ENCODE data around the gene NSD2. TPM values are rescaled to one million over a fixed set of nuclear protein-coding genes. Genes with fewer than 3 reads are reported as not detected.

The NSD2 gene
- total RNA-seq, 2 donors from 2014 or later = 18.8 to 35.4 TPM

DNA sequence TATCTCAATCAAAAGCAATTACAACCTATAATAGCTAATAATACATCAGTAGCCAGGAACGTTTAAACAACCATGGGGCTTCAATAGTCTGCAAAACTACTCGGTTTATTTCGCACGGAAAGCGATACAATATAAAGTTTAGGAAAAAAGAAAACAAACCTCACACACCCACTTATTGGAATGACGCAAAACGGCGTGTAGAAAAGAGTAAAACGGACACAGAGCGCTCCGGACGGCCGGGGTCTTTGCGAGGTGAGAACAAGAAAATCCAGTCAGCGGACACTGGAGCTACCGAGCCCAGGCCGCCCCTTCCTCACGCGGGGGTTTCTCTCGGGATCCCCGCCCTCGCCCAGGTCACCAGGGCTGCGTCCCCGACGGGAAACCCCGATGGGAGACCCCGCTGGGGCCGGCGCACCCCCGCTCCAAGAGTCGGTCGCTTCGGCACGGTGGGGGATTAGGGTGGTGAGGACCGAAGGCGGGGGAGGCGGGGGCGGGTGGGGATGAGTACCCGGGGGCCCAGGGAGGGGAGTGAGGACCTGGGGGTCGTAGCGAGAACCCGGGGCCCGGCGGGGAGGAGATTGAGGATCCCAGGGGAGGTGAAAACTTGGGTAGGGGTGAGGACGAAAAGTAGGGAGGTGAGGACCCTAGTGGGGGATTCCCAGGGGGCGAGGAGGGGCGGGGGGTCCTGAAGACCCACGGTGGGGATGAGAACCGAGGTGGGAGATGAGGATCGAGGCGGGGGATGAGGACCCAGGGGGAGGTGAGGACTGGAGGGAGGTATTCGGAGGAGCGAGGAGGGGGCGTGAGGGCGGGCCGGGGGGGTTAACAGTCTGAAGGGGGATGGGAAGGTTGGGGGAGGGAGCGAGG, 136.8 kb downstream of the NSD2 start:
- Histone ChIP-seq H3K4me3 (peak overlapping the region; percentile 92), H3K36me3 (peaks cover 3% of the 10 kb centered on the region), H3K27me3 (replicated peaks; ENCODE audit: insufficient read depth) (no peaks in the 10 kb centered on the region), H3K4me1 (ENCODE audit: control insufficient read depth in 1 of 2, low read depth in 2 of 2) (peaks cover 14 to 19% of the 10 kb centered on the region in 2 donors), H3K9me3 (no peaks in the 10 kb centered on the region), H3K27ac (no peak overlapping the region)
- TF ChIP-seq, protein P1, sequence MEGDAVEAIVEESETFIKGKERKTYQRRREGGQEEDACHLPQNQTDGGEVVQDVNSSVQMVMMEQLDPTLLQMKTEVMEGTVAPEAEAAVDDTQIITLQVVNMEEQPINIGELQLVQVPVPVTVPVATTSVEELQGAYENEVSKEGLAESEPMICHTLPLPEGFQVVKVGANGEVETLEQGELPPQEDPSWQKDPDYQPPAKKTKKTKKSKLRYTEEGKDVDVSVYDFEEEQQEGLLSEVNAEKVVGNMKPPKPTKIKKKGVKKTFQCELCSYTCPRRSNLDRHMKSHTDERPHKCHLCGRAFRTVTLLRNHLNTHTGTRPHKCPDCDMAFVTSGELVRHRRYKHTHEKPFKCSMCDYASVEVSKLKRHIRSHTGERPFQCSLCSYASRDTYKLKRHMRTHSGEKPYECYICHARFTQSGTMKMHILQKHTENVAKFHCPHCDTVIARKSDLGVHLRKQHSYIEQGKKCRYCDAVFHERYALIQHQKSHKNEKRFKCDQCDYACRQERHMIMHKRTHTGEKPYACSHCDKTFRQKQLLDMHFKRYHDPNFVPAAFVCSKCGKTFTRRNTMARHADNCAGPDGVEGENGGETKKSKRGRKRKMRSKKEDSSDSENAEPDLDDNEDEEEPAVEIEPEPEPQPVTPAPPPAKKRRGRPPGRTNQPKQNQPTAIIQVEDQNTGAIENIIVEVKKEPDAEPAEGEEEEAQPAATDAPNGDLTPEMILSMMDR (IDR thresholded peaks at IDR 0.05) = no peak
- DNase-seq (ENCODE audit: low spot score) = no peak
- no peak for ATAC-seq (ENCODE audit: insufficient number of reproducible peaks, low FRiP score, low read depth)

DNA sequence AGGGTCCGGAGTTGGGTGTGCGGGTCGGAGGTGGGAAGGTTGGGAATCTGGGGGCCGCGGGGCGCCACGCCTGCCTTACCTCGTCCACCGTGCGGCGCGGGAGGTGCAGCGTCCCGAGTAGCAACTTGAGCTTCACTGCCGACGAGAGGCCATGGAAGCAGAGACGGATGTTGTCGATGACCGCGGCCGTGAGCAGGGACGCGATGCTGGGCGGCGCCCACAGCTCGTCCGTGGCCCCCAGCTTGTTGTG, 137.4 kb downstream of the NSD2 start:
- peak overlapping the region; percentile 90 to 99 for H3K27ac ChIP-seq
- H3K9me3 ChIP-seq = no peaks in the 10 kb centered on the region
- ATAC-seq (ENCODE audit: insufficient number of reproducible peaks, low FRiP score, low read depth) = no peak
- H3K27me3 ChIP-seq (replicated peaks; ENCODE audit: insufficient read depth) = no peaks in the 10 kb centered on the region
- DNase-seq (ENCODE audit: low spot score) = no peak
- peak overlapping the region; percentile 92 for H3K4me3 ChIP-seq
- peaks cover under 1% of the 10 kb centered on the region for H3K36me3 ChIP-seq
- peaks cover 14 to 19% of the 10 kb centered on the region in 2 donors for H3K4me1 ChIP-seq (ENCODE audit: control insufficient read depth in 1 of 2, low read depth in 2 of 2)
- TF ChIP-seq, protein P1 (IDR thresholded peaks at IDR 0.05) = no peak

DNA sequence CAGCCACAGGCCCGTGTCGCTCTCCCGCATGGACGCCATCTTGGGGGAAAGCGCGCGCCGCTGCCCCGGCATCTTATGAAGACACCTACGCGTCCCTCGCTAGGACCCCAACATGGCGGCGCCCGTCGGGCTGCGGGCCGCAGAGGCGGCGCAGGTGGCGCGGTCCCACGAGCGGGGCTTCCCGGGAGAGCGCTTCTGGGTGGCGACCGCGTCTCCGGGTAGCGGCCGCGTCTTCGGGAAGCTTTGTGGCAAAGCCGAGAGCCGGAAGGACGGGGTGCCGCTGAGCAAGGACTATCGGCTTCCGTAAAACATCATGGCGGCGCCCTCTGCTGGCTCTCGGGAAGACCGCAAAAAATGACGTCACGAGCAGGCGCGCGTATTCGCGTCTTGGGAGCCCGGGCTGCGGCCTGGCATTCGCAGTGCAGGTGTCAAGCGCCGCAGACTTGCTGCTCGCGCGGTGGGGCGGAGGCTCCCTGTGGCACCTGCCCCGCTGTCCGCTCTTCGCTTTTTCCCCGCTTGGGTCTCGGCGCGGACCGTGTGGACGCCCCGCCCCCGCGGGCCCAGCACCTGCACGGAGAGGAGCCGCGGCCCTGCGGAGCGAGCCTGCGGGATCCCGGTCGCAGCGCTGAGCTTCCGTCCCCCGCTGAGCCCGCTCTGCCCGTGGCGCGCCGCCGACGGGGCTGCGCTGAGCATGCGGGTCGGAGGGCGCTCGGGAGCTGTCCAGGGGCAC, 137.9 kb downstream of the NSD2 start, which contains the start of gene NELFA:
NELFA (minus strand) TSS at position 54 of the 730 bp plus-strand sequence; CDS start at position 39, 15 bp downstream.
- Histone ChIP-seq H3K27ac (peak within 1 kb of the TSS; percentile 90 to 99), H3K36me3 (no peaks in the 10 kb centered on the region), H3K9me3 (no peaks in the 10 kb centered on the region), H3K4me3 (peak within 1 kb of the TSS; percentile 92), H3K27me3 (replicated peaks; ENCODE audit: insufficient read depth) (no peaks in the 10 kb centered on the region), H3K4me1 (ENCODE audit: control insufficient read depth in 1 of 2, low read depth in 2 of 2) (peaks cover 14 to 19% of the 10 kb centered on the region in 2 donors)
- DNase-seq (ENCODE audit: low spot score) (peak; percentile 73), ATAC-seq (ENCODE audit: insufficient number of reproducible peaks, low FRiP score, low read depth) (peak; percentile 81)
- TF ChIP-seq, protein P1 (IDR thresholded peaks at IDR 0.05) = peak; percentile 43

DNA sequence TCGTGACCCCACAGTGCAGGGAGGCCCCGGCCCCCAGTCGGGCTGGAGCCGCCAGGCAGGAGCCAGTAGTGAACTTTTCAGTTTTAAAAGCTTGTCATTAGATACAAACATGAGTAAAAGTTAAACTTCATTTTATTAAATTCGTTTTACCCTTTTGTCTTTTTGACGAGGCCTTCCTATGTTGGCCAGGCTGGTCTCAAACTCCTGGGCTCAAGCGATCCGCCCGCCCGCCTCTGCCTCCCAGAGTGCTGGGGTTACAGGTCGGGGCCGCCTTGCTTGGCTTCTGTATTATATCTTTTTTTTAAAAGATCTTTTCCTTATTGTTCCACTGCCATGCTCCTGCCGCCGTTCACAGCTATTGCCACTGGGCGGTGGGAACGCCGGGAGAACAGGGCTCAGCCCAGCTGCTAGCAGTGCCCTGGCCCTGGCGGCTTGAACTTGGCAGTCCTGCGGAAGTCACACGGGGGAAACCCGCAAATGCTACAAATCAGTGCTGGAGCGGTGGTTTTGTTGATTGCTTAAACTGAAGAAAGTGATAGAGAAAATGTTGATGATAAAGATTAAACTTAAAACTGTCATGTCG, 138.5 kb downstream of the NSD2 start:
- TF ChIP-seq, protein P1 (IDR thresholded peaks at IDR 0.05) = peak; percentile 17
- Histone ChIP-seq H3K27me3 (replicated peaks; ENCODE audit: insufficient read depth) (no peaks in the 10 kb centered on the region), H3K9me3 (no peaks in the 10 kb centered on the region), H3K4me1 (ENCODE audit: control insufficient read depth in 1 of 2, low read depth in 2 of 2) (peaks cover 14 to 19% of the 10 kb centered on the region in 2 donors), H3K4me3 (peak overlapping the region; percentile 92), H3K36me3 (no peaks in the 10 kb centered on the region), H3K27ac (peak overlapping the region; percentile 90 to 99)
- DNase-seq (ENCODE audit: low spot score) (no peak), ATAC-seq (ENCODE audit: insufficient number of reproducible peaks, low FRiP score, low read depth) (peak; percentile 58)

DNA sequence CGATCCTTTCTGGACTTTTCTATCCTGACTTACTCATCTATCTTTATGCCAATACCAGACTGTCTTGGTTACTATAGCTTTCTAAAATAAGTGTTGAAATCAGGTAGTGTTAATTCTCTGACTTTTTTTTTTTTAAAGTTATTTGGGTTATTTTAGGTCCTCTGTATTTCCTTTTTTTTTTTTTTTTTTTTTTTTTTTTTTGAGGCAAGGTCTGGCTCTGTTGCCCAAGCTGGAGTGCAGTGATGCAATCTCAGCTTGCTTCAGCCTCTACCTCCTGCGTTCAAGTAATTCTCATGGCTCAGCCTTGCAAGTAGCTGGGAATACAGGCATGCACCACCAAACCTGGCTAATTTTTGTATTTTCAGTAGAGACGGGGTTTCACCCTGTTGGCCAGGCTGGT, 140.4 kb downstream of the NSD2 start:
- Histone ChIP-seq H3K9me3 (no peaks in the 10 kb centered on the region), H3K4me1 (ENCODE audit: control insufficient read depth in 1 of 2, low read depth in 2 of 2) (peaks cover 14 to 19% of the 10 kb centered on the region in 2 donors), H3K27ac (no peak overlapping the region), H3K4me3 (no peak overlapping the region), H3K36me3 (no peaks in the 10 kb centered on the region), H3K27me3 (replicated peaks; ENCODE audit: insufficient read depth) (no peaks in the 10 kb centered on the region)
- TF ChIP-seq, protein P1 (IDR thresholded peaks at IDR 0.05) = no peak
- DNase-seq (ENCODE audit: low spot score) (no peak), ATAC-seq (ENCODE audit: insufficient number of reproducible peaks, low FRiP score, low read depth) (no peak)
